COR-L47 (cell line): ENCODE data around the gene TCAF2.
"Not testable (repeated sequence)": the region's sequence is repeated elsewhere in the genome, so short reads cannot be mapped to it uniquely, and the experiment has no call there.

Source experiments
- DNase-seq: peaks from one replicate; lab custom pipeline; 2025; lab: John Stamatoyannopoulos, UW

TCAF2 gene

DNA sequence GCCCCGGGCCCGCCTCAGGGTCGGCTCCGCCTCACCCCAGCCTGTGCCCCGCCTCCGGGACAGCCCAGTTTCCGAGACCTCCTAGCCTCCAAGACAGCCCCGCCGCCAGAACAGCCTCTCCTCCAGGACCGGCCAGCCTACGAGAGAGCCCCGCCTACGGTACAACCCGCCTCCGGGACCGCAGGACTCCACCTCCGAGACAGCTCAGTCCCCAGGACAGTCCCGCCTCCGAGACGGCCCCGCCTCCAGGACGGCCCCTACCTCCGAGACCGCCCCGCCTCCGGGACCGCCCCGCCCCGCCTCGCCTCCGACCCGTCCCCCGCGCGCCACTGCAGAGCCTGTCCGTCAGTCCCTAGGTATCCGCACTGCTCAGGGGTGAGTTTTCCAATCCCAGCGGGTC lies at the start of gene TCAF2:
TSS of gene TCAF2 (plus strand) at position 329 of the 400 bp plus-strand sequence.
- not testable (repeated sequence) for DNase-seq

GRCh38 chr7:143571501-143571900 lies 49.3 kb upstream of the TCAF2 start, which contains the start of gene CTAGE15:
CTAGE15 (plus strand) TSS chr7:143571801; CDS start chr7:143571818, 17 bp downstream.
- DNase-seq = not testable (repeated sequence)

DNA sequence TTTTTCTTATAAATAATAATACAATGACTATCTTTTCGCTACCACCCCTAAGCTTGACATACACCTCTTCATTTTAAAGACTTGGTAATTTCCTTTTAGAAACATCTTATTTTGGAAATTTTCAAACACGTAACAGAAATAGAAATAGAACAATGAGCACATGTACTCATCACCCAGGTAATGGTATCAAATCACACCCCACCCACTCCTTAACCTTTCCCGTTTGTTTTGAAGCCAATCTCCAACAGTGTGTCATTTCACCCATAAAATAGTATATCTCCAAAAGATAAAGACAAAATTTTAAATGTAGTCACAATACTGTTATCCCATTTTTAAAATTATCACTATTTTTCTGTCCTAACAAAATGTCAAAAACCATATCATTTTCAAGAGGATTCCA lies 32.6 kb upstream of the TCAF2 start:
- not testable (repeated sequence) for DNase-seq

- DNase-seq = not testable (repeated sequence)
Observed at GRCh38 chr7:143589897-143590296, 30.9 kb upstream of the TCAF2 start.

GRCh38 chr7:143598086-143598485 lies 22.7 kb upstream of the TCAF2 start:
- not testable (repeated sequence) for DNase-seq

- DNase-seq = not testable (repeated sequence)
Observed at GRCh38 chr7:143603549-143603948, 17.2 kb upstream of the TCAF2 start.

DNA sequence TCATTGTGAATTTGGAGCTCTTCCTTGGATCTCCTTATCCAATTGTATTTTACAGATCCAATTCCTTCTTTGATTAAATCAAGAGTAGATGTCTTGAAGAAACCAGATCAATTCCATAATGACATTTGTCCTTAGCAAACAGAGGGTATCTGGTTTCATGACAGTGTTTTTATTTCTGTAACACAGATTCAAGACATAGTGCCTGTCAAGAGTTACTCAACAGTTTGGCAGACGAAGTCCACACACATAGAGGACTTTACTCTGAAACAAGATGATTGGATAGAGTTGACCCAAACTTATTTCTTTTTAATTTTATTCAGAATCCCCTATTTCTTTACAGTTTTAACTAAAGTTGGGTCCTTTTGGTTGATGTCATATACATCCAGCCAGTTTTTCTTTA lies 14.7 kb upstream of the TCAF2 start:
- DNase-seq = not testable (repeated sequence)

GRCh38 chr7:143615545-143615944 lies 5.2 kb upstream of the TCAF2 start:
- not testable (repeated sequence) for DNase-seq

DNA sequence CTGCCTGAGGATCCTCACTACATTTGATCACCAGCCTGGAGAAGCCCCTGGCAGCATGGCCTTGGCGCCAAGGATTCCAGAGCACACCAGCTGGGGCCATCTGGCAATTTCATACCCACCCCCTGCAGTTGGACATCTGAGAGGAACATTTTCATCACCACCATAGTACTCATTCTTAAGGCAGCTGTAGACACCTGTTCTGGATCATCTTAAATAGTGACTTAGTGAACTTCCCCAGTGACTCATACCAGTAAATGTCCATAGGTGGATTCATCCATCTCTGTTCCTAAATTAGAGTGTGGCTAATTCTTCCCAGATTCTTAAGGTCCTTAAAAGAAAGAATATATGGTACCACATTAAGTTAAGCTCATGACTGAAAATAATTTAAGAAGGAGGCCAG lies 3.6 kb upstream of the TCAF2 start:
- not testable (repeated sequence) for DNase-seq

- not testable (repeated sequence) for DNase-seq
Observed at GRCh38 chr7:143620058-143620457, 716 bp upstream of the TCAF2 start.

DNA sequence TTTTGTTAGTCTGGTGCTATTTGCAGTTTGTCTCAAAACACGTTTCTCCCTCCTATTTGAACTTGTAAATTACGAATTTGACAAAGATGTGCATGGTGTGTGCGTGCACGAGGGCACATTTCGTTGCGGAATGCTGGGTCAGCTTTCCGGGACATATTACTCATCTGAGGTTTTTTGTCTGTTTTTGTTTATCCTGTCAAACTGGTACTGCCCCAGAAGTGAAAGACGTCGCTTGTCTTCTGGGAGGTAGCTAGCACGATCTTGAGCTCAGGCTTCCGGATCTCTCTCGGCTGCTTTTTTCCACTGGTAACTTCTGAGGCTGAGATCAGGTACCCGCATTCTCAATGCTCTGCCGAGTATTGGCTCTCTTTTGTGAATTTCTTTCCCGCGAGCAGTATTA lies 401 bp downstream of the TCAF2 start:
- DNase-seq = not testable (repeated sequence)

- DNase-seq = not testable (repeated sequence)
Observed at GRCh38 chr7:143622130-143622529, 1.4 kb downstream of the TCAF2 start.

GRCh38 chr7:143630653-143631052 lies 9.9 kb downstream of the TCAF2 start:
- not testable (repeated sequence) for DNase-seq

DNA sequence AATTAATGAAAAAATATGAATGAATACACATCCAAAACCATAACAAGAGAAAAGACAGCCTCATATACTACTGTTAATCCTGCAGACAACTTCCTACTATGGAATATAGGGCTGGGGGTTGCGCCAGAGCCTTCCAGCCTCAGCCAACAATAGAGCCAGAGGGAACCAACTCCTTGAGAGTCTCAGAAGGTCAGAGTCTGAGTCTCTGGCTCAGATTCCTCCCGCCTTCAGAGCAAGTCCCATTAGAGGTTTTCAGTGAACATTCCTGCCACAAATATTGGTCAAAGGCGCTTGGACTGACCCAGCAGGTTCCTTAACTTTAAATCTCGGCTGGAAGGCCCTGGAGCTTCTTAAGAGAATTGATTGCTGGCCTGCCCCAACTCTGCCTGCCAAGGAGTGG lies 11.7 kb downstream of the TCAF2 start:
- not testable (repeated sequence) for DNase-seq

GRCh38 chr7:143633013-143633618 lies 12.3 kb downstream of the TCAF2 start:
- not testable (repeated sequence) for DNase-seq

DNA sequence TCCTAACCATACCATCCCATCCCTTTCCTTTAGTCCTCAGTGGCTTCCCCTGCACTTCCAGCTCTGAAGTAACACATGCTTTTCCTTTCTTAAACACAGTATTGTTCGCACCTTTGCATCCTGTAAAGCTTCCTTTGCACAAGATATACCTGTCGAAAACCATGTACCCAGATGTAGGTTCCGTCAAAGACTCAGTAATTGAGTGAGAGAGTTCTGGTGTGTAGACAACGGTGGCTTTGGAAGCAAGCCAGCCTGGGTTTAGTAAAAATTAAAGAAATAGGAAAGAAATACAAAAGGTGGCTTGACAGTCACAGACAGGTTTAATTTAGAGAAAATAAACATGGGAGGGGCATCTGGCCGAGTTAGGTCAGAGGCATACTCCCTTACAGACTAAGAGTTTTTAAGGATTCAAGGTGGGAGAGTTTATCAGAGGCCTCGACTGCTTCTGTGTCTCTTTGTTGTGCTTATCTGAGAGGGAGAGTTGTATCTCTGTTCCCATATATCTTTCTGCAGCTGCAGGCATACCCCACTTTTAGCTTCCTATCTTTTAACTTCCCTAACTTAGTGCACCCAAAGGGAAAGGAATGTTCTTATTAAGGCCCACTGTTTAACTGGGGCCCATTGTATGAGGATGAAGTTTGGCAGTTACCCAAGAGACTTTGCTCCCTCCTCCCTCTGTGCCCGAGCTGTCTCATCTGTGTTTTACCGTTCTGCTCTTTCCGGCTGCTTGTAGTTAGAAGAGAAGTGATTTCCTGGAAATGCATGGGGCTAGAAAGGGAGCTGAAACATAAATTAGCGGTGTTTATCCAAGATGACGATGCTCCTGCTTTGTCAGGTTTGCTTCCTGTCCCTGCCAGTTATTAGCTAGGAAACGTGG lies 14.8 kb downstream of the TCAF2 start:
- DNase-seq = not testable (repeated sequence)

DNA sequence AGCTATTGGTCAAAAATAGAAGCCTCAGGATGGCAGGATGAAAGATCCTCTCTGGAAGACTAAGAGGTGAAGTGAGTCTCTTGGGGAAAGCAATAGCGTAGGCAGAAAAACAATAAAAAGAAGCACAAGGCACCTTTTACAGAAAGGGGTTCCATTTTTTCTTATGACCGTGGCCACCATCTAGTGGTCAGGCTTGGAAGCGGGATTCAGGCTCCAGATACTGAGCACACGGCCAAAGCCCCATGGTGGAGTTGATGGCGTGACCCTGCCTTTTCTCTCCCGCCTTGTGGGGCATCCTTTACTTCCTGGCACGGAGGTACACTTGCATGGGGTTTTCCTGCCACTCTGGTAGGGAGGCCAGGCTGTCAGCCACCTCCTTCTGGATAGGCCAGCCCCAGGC lies 18.6 kb downstream of the TCAF2 start:
- DNase-seq = not testable (repeated sequence)

GRCh38 chr7:143640528-143641189 lies 19.9 kb downstream of the TCAF2 start:
- not testable (repeated sequence) for DNase-seq

- DNase-seq = not testable (repeated sequence)
Observed at GRCh38 chr7:143646598-143646997, 25.8 kb downstream of the TCAF2 start.

DNA sequence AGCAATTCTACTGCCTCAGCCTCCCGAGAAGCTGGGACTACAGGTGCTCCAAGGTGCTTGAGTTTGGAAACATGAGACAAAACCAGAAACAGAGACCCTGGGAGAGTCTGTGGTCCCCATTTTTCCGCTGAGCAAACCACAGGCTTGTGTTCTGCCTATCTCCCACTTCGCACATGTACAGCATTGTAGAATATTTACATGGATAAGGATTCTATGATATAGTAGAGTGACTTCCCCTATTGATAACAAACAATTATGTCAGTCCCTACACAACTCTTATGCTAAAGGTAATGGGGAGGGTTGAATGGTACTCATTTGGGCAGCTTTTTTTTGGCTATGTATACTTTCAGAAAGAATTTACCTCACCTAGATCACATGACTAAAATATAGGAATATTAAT lies 29.1 kb downstream of the TCAF2 start:
- DNase-seq = not testable (repeated sequence)

DNA sequence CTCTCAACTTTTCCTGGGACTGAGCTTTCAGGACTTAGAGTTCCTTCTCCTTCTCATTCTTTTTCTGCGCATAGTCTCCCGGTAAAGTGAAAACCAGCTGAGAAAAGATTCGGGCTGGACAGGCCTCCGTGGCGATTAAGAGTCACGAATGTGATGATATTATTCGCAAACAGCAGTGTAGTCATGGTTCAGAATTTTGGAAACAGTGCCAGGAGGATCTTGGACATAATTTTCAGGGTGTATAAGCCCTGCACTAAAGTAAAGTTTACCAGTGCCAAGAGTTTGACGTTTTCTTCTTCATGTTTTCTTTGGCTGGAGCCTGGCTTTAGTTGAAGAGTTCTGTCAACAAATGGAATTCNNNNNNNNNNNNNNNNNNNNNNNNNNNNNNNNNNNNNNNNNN lies 29.7 kb downstream of the TCAF2 start:
- DNase-seq = not testable (repeated sequence)
